Subcutaneous adipose tissue (tissue), 4 donors: ENCODE results near the gene GPRC5D. TPM values are rescaled to one million over a fixed set of nuclear protein-coding genes. Genes with fewer than 3 reads are reported as not detected.

Experiments used
- total RNA-seq, 4 donors: library from RNA; depleted of rRNA; stranded (reverse); fragments of >200 nt; gene quantifications; one replicate each; pipeline ENCODE4 v1.1.0, GENCODE V29; 2016
- TF ChIP-seq, protein P1 (sequence below): fragments of 450-650 bp; IDR thresholded peaks from one replicate; pipeline ENCODE4 v1.5.1; 2016; ENCODE audit warnings: low read depth, mild to moderate bottlenecking, control low read depth, antibody characterized with exemption, moderate library complexity

Gene GPRC5D
- total RNA-seq, 4 donors from 2014 or later = 1.8 TPM; not detected in 3

DNA sequence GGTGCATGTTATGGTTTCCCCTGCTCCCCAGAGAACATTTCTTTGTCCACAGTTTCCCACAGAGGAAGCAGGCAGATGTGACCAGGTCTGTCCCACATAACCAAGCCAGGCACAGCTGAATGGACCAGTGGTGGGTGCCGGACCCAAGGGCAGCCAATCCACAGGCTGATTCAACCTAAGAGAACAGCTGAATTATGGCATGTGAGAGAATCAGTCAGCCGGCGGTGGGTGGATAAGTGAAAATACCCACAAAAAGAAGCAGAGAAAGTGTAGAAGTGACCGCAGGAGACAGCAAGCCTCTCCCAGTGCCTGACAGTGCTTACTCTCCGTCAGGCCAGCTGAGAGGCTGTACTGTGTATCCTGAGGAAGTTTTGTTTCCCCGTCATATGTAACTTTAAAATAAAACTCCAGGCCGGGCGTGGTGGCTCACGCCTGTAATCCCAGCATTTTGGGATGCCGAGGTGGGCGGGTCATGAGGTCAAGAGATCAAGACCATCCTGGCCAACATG, 14.9 kb downstream of the GPRC5D start:
- TF ChIP-seq, protein P1, sequence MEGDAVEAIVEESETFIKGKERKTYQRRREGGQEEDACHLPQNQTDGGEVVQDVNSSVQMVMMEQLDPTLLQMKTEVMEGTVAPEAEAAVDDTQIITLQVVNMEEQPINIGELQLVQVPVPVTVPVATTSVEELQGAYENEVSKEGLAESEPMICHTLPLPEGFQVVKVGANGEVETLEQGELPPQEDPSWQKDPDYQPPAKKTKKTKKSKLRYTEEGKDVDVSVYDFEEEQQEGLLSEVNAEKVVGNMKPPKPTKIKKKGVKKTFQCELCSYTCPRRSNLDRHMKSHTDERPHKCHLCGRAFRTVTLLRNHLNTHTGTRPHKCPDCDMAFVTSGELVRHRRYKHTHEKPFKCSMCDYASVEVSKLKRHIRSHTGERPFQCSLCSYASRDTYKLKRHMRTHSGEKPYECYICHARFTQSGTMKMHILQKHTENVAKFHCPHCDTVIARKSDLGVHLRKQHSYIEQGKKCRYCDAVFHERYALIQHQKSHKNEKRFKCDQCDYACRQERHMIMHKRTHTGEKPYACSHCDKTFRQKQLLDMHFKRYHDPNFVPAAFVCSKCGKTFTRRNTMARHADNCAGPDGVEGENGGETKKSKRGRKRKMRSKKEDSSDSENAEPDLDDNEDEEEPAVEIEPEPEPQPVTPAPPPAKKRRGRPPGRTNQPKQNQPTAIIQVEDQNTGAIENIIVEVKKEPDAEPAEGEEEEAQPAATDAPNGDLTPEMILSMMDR = no peak

DNA sequence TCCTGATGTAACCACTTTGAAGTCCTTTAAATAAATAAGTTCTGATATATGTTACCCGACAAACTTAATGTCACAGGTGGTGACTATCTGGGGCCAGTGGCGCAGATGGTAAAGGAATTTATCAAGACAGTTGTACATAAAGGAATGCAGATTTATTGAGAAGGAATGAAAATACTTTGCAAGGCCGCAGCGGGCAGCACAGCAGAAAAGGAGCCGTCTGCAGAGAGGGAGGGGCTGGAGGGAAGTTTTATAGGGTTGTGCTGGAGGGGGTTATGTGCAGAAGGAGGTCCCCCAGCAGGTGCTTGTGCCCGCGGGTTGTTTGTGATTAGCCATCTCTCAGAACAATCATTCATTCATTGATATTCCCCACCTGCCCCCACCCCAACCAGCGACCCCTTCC, 17.4 kb downstream of the GPRC5D start:
- TF ChIP-seq, protein P1 = no peak

DNA sequence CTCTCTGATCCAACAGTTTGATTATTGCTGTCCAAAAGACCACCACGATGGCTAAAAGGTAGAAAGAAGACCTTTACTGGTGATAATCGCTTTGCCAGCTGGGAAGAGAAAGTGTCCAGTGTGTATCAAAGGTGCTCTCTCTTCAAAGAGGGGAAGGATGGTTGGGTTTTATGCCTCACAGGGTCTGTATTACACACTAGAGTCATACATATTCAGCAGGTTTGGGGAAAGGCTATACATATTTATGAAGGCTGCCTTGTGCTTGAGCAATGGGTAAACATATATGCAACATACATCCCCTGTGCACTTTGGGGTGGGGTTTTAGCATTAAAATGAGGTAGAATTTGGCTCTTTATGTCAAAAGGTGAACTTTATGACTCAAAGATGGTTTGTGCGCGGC, 18.2 kb downstream of the GPRC5D start:
- TF ChIP-seq, protein P1 = no peak

DNA sequence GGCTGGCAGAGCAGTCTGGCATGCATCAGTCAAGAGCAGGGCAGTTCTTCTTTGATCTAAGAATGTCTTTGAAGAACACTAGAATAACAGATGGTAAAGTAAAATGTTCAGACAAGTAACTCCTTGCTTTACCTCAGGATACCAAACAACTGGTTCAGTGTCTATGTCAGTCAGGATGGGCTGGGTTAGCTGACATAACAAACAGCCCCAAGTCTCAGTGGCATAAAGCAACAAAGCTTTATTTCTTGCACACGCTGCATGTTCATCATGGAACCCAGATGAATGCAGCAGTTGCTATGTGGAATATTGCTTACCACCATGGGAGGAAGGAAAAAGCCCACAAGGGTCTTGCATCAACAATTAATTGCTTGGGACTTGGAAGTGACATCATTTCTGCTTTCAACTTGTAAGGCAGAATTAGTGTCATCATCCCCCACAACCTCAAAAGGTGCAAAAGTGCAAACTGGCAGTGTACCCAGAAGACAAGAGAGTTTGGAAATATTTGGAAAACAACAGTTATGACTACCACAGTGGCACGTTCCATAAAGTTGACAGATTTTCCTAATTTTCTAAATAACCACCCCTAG, 21.2 kb downstream of the GPRC5D start:
- TF ChIP-seq, protein P1 = no peak

DNA sequence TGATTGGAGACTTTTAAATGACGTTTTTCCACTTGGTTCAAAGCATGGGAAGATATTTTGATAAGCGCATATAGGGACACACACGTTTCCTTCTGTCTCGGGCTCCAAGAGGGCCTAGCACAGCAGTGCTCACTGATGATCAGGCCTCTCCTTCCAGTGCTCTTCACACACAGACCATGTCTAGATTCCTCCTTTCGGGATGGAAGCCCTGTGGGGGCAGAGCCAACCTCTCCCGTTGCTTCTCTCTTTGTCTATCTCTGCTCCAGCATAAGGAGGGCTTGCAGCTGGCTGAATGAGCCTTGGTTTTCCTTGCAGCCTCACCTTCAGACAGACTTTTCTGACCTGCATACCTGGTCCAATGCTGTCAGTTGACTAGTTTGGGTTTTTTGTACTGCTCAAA, 22.3 kb downstream of the GPRC5D start:
- TF ChIP-seq, protein P1 = no peak

DNA sequence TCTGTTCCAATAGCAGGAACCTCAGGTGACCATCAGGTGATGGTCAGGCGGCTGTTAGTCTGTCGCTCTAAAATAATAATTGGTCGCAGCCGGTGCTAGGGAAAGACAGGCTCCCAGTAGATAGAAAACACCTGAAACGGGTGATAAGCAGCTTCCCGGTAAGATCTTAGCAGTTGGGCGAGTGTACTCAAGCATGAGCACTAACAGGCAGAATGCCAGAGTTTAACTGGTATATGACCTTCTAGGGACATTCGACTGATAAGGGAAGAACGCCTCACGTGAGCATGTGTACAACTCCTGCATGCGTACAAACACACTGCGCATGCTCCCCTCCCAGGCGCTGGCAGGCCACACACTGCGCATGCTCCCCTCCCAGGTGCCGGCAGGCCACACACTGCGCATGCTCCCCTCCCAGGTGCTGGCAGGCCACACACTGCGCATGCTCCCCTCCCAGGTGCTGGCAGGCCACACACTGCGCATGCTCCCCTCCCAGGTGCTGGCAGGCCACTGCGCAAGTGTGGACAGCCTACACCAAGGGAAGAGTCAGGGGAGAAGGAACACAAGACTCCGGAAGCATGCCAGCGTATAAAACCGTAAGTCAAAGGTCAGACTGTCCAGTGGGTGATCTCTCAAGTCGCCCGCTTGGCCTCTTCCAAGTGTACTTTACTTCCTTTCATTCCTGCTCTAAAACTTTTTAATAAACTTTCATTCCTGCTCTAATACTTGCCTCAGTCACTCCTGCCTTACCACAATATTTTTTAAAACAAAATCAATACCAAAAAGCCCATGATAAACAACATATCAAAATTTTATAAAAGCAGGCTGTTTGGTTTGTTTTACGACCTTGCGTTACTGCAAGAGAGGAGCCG, 24.5 kb downstream of the GPRC5D start:
- TF ChIP-seq, protein P1 = no peak

DNA sequence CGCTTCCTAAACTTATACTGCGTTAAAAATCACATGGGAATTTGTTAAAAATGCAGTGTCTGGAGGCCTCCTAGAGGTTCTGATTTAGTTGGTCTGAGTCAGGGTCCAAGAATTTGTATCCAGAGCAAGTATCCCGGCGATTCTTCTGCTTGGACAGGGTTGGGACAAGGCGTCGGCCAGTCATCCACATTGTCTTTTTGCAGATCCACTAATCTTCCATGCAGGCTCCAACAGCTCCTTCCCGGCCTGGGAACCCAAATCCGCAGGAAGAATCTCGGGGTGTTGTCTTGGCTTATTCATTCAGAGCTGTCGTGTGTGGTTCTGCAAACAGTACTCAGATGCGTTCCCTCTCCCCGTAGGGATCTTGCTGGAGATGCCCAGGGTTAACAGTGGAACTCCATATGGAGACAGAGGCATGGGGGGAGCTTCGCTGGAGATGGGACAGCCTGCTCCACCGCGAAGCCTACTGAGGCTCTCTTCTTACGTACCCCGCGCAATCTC, 25.3 kb downstream of the GPRC5D start:
- TF ChIP-seq, protein P1 = no peak
